B cell (primary cell): ENCODE data around the gene AMIGO2. TPM values are rescaled to one million over a fixed set of nuclear protein-coding genes. Genes with fewer than 3 reads are reported as not detected.

Source experiments
- ATAC-seq: fragments of 200-7000 bp; cut with Tn5 transposase; one replicate; pipeline ENCODE4 v1.10.0; 2021; ENCODE audit warnings: low read depth, mild to moderate bottlenecking, moderate number of reproducible peaks, moderate library complexity
- CTCF ChIA-PET: fragments of 350-600 bp; sonication (Branson Sonifier 250); formaldehyde crosslinking; loops from one replicate; lab custom pipeline; 2021; ENCODE audit warnings: antibody characterized with exemption, inconsistent platforms; lab: Charles Lee
- POLR2A ChIA-PET: fragments of 350-600 bp; sonication (Branson Sonifier 250); formaldehyde crosslinking; loops from one replicate; lab custom pipeline; 2021; ENCODE audit warnings: antibody characterized with exemption; lab: Charles Lee
- DNase-seq: peaks from one replicate; pipeline ENCODE4 v3.0.0; 2013
- H2AFZ ChIP-seq: 2 replicates; pipeline ENCODE4 v1.6.1; 2012; ENCODE audit warnings: mild to moderate bottlenecking, low read depth, low read length; ENCODE audit not compliant: insufficient read depth, poor library complexity, severe bottlenecking
- H3K27ac ChIP-seq, 2 donors: 1 replicate in 1 of 2; 2 replicates in 1 of 2; pipeline ENCODE4 v1.5.1; 2012 to 2013; ENCODE audit warnings: low read length in 2 of 2, mild to moderate bottlenecking in 2 of 2, moderate library complexity in 1 of 2
- H3K27me3 ChIP-seq, 4 experiments: fragments of 200-600 bp in 1 of 4; sonication (generic) in 1 of 4; replicated peaks in 1 of 4; 1 replicate in 2 of 4; 2 replicates in 2 of 4; pipeline versions ENCODE4 v1.6.1 to v1.7.0; 2013 to 2016; ENCODE audit warnings: low read length in 3 of 4, mild to moderate bottlenecking in 2 of 4, mixed read lengths in 1 of 4, moderate library complexity in 1 of 4; ENCODE audit not compliant: insufficient read depth in 4 of 4, control insufficient read depth in 3 of 4; ENCODE audit errors: control extremely low read depth in 1 of 4
- H3K36me3 ChIP-seq, 2 experiments: replicated peaks in 1 of 2; 1 replicate in 1 of 2; 2 replicates in 1 of 2; pipeline versions ENCODE4 v1.6.1 to v1.7.1; 2013; ENCODE audit warnings: low read length in 1 of 2; ENCODE audit not compliant: insufficient read depth in 2 of 2, control insufficient read depth in 1 of 2; ENCODE audit errors: control extremely low read depth in 1 of 2, extremely low read depth in 1 of 2
- H3K4me1 ChIP-seq, 2 donors: fragments of 200-600 bp in 1 of 2; sonication (generic) in 1 of 2; 1 replicate in 1 of 2; 2 replicates in 1 of 2; pipeline versions ENCODE4 v1.5.1 to v1.6.1; 2013 to 2017; ENCODE audit warnings: low read length in 2 of 2; ENCODE audit not compliant: control insufficient read depth in 2 of 2, insufficient read depth in 2 of 2
- H3K4me2 ChIP-seq: replicated peaks from 2 replicates; pipeline ENCODE3; 2012; ENCODE audit warnings: mild to moderate bottlenecking, low read depth, low read length; ENCODE audit not compliant: poor library complexity, severe bottlenecking
- H3K4me3 ChIP-seq, 5 experiments: fragments of 200-600 bp in 1 of 5; sonication (generic) in 1 of 5; 1 replicate in 3 of 5; 2 replicates in 2 of 5; pipeline versions ENCODE4 v1.5.1 to v1.7.0; 2011 to 2016; ENCODE audit warnings: low read length in 4 of 5, mild to moderate bottlenecking in 4 of 5, low read depth in 2 of 5, control low read depth in 1 of 5, moderate library complexity in 1 of 5; ENCODE audit not compliant: insufficient read depth in 1 of 5; ENCODE audit errors: control extremely low read depth in 1 of 5, extremely low read depth in 1 of 5
- H3K79me2 ChIP-seq: fragments of 200-600 bp; sonication (generic); one replicate; pipeline ENCODE4 v1.6.0; 2016; ENCODE audit warnings: low read length; ENCODE audit not compliant: control insufficient read depth, insufficient read depth
- H3K9ac ChIP-seq: fragments of 200-600 bp; sonication (generic); 2 replicates; pipeline ENCODE4 v1.6.1; 2017; ENCODE audit warnings: mild to moderate bottlenecking, low read length, moderate library complexity
- H3K9me3 ChIP-seq, 3 donors: one replicate each; pipeline versions ENCODE4 v1.6.1 to v1.7.1; 2013; ENCODE audit warnings: low read length in 2 of 3; ENCODE audit not compliant: control insufficient read depth in 2 of 3, insufficient read depth in 1 of 3; ENCODE audit errors: control extremely low read depth in 1 of 3
- H4K20me1 ChIP-seq: 2 replicates; pipeline ENCODE4 v1.6.0; 2012; ENCODE audit warnings: mild to moderate bottlenecking, low read length; ENCODE audit not compliant: insufficient read depth, control insufficient read depth, poor library complexity, severe bottlenecking
- H3K27ac Mint-ChIP-seq: one replicate; pipeline ENCODE4 v1.8.0; 2021; ENCODE audit warnings: mixed read lengths
- H3K27me3 Mint-ChIP-seq: one replicate; pipeline ENCODE4 v1.8.0; 2021; ENCODE audit warnings: mixed read lengths
- H3K4me1 Mint-ChIP-seq: one replicate; pipeline ENCODE4 v1.8.0; 2021; ENCODE audit warnings: mixed read lengths
- H3K4me3 Mint-ChIP-seq: one replicate; pipeline ENCODE4 v1.8.0; 2021; ENCODE audit warnings: mixed read lengths
- H3K9me3 Mint-ChIP-seq: one replicate; pipeline ENCODE4 v1.8.0; 2022; ENCODE audit warnings: mixed read lengths; ENCODE audit not compliant: insufficient read depth
- CTCF ChIP-seq: fragments of 200-600 bp; IDR thresholded peaks from one replicate; pipeline ENCODE4 v1.8.0; 2022; ENCODE audit warnings: antibody characterized with exemption, mild to moderate bottlenecking
- EZH2 ChIP-seq: IDR thresholded peaks from 2 replicates; pipeline ENCODE4 v1.6.1; 2012; ENCODE audit warnings: borderline replicate concordance, low read depth, mild to moderate bottlenecking, moderate library complexity, low read length; ENCODE audit not compliant: insufficient read depth, poor library complexity, severe bottlenecking
- WGBS: methylation state at CpG from one replicate; pipeline ENCODE4 v1.1.5; 2013; ENCODE audit warnings: missing lambda C conversion rate; ENCODE audit not compliant: insufficient coverage; 5-methylcytosine and 5-hydroxymethylcytosine counted together
- intact Hi-C: fragments of 100-400 bp; cut with micrococcal nuclease; formaldehyde crosslinking; loops from one replicate; pipeline ENCODE4 v1.10.0; 2022
- polyA plus RNA-seq: library from polyadenylated mRNA; depleted of rRNA; stranded (reverse); fragments of >200 nt; gene quantifications from 2 replicates; pipeline ENCODE4 v1.2.3, GENCODE V29; 2012
- total RNA-seq, 2 donors: library from RNA; stranded (reverse); fragments of 120-200 nt in 1 of 2; gene quantifications; 1 replicate in 1 of 2; 2 replicates in 1 of 2; pipeline versions ENCODE4 v1.2.3 to v1.2.4, GENCODE V29; 2013 to 2022

AMIGO2 gene
- total and polyA plus RNA-seq, 2 donors (not counting 1 experiment from before 2014, with no cell fraction given), result 10.4 to 11.8 TPM

GRCh38 chr12:47029903-47030302 is 49.9 kb downstream of the AMIGO2 start:
- no peaks in the 10 kb centered on the region for H3K36me3 ChIP-seq
- H3K79me2 ChIP-seq, result no peaks in the 10 kb centered on the region
- no peak for TF ChIP-seq EZH2
- no peak for TF ChIP-seq CTCF
- Mint-ChIP-seq H3K27me3 (no peaks in the 10 kb centered on the region), H3K27ac (no peak overlapping the region), H3K4me1 (peaks cover 8% of the 10 kb centered on the region), H3K4me3 (no peak overlapping the region), H3K9me3 (no peaks in the 10 kb centered on the region)
- H4K20me1 ChIP-seq, result no peaks in the 10 kb centered on the region
- ATAC-seq (no peak), DNase-seq (no peak)
- no peak overlapping the region for H3K27ac ChIP-seq
- peaks cover 0 to 3% of the 10 kb centered on the region in 2 donors for H3K4me1 ChIP-seq
- H3K27me3 ChIP-seq, result peaks cover 0 to 4% (median 1%) of the 10 kb centered on the region in 4 experiments
- WGBS, result no CpG with 5 or more reads among the region's 2 CpGs
- no peak overlapping the region for H3K9ac ChIP-seq
- no peak overlapping the region for H2AFZ ChIP-seq
- POLR2A ChIA-PET, result no interaction called here
- no peak overlapping the region for H3K4me3 ChIP-seq
- H3K9me3 ChIP-seq, result no peaks in the 10 kb centered on the region
- intact Hi-C loops, result loop anchor here (5.0 to 10.0 kb wide), 3 partner anchors 52 to 365 kb away; no protein-coding TSS in a partner anchor
- no peak overlapping the region for H3K4me2 ChIP-seq
- CTCF ChIA-PET, result interaction anchor here (0.9 to 1.3 kb wide), 3 partner anchors 178 to 378 kb away, joined by 4 to 7 read pairs (median 5); no protein-coding TSS in a partner anchor

GRCh38 chr12:47028981-47029708 is 50.6 kb downstream of the AMIGO2 start:
- Mint-ChIP-seq H3K9me3 (no peaks in the 10 kb centered on the region), H3K4me1 (peaks cover 8% of the 10 kb centered on the region), H3K27ac (no peak overlapping the region), H3K27me3 (no peaks in the 10 kb centered on the region), H3K4me3 (no peak overlapping the region)
- Histone ChIP-seq H3K36me3 (no peaks in the 10 kb centered on the region), H3K79me2 (no peaks in the 10 kb centered on the region), H4K20me1 (no peaks in the 10 kb centered on the region), H3K27me3 (peaks cover 0 to 4% (median 1%) of the 10 kb centered on the region in 4 experiments), H3K27ac (no peak overlapping the region), H3K9me3 (no peaks in the 10 kb centered on the region), H3K4me1 (peaks cover 0 to 3% of the 10 kb centered on the region in 2 donors), H3K4me3 (no peak overlapping the region), H3K9ac (no peak overlapping the region), H3K4me2 (no peak overlapping the region), H2AFZ (no peak overlapping the region)
- CTCF ChIA-PET, result interaction anchor here (0.9 to 1.7 kb wide), 4 partner anchors 9 to 379 kb away, joined by 4 to 7 read pairs (median 6); no protein-coding TSS in a partner anchor
- WGBS, result 67% methylated on average over 3 of the region's 4 CpGs
- POLR2A ChIA-PET, result interaction anchor here (0.7 kb wide), 1 partner anchor 126 kb away, joined by 3 read pairs; no protein-coding TSS in a partner anchor
- intact Hi-C loops, result loop anchor here (10.0 kb wide), 1 partner anchor 364 kb away; no protein-coding TSS in a partner anchor
- TF ChIP-seq EZH2, result no peak
- no peak for TF ChIP-seq CTCF
- ATAC-seq, result no peak
- DNase-seq, result no peak
